Neural cell (in vitro differentiated cells): Measurements from ENCODE around the gene EFCAB8.

Experiments used
- EZH2 ChIP-seq: fragments of 200-600, 300-800 bp; shearing (Covaris generic), sonication (generic); IDR thresholded peaks from 2 replicates; pipeline ENCODE4 v1.6.1; 2014; ENCODE audit warnings: antibody characterized with exemption, low read length, borderline replicate concordance, mild to moderate bottlenecking; ENCODE audit not compliant: insufficient read depth, poor library complexity, severe bottlenecking
- MXI1 ChIP-seq: fragments of 450-650 bp; conservative IDR thresholded peaks from 2 replicates; pipeline ENCODE4 v1.6.1; 2014; ENCODE audit warnings: antibody characterized with exemption, mild to moderate bottlenecking; ENCODE audit not compliant: poor library complexity, severe bottlenecking
- POLR2AphosphoS5 ChIP-seq: IDR thresholded peaks from 2 replicates; pipeline ENCODE4 v1.6.1; 2012
- TAF1 ChIP-seq: IDR thresholded peaks from 2 replicates; pipeline ENCODE4 v1.6.1; 2012; ENCODE audit warnings: low read depth
- TF ChIP-seq, protein P1 (sequence below): fragments of 450-650 bp; IDR thresholded peaks from 2 replicates; pipeline ENCODE4 v1.5.1; 2014; ENCODE audit warnings: antibody characterized with exemption, mild to moderate bottlenecking, moderate library complexity; ENCODE audit not compliant: poor library complexity, severe bottlenecking

DNA sequence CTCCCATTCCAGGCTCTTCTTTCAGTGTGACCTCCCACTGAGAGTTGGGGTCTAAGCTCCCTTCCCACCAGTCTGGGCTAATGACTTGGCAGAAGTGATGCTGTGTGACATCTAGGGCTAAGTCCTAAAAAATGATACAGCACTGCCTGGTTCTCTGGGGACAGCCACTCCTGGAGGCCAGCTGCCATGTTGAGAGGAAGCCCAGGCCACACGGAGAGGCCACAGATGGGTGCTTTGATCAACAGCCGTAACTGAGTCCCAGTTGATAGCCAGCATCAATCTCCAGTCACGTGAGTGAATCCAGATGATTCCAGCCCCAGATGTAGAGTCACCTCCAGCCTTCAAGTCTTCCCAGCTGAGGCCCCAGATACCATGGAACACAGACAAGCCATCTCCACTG lies 131.7 kb downstream of the EFCAB8 start:
- TF ChIP-seq, protein P1, sequence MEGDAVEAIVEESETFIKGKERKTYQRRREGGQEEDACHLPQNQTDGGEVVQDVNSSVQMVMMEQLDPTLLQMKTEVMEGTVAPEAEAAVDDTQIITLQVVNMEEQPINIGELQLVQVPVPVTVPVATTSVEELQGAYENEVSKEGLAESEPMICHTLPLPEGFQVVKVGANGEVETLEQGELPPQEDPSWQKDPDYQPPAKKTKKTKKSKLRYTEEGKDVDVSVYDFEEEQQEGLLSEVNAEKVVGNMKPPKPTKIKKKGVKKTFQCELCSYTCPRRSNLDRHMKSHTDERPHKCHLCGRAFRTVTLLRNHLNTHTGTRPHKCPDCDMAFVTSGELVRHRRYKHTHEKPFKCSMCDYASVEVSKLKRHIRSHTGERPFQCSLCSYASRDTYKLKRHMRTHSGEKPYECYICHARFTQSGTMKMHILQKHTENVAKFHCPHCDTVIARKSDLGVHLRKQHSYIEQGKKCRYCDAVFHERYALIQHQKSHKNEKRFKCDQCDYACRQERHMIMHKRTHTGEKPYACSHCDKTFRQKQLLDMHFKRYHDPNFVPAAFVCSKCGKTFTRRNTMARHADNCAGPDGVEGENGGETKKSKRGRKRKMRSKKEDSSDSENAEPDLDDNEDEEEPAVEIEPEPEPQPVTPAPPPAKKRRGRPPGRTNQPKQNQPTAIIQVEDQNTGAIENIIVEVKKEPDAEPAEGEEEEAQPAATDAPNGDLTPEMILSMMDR: no peak
- TF ChIP-seq EZH2 (no peak), TAF1 (no peak), POLR2AphosphoS5 (no peak), MXI1 (no peak)
